ENCODE results near the gene GSTK1. TPM values are rescaled to one million over a fixed set of nuclear protein-coding genes. Genes with fewer than 3 reads are reported as not detected.

Gene GSTK1
- total RNA-seq, 4 donors from 2014 or later = 58.2 to 173 (median 86.9) TPM

- no peak for TF ChIP-seq CTCF (IDR thresholded peaks at IDR 0.05)
- no peak for TF ChIP-seq POLR2A (IDR thresholded peaks at IDR 0.05)
- intact Hi-C loops (cut with DNase I; ENCODE audit: low total_unique reads) = no loop called here
- Histone ChIP-seq H3K9me3 (no peaks in the 10 kb centered on the region), H3K4me3 (no peak overlapping the region), H3K27me3 (no peaks in the 10 kb centered on the region), H3K27ac (no peak overlapping the region), H3K4me1 (no peaks in the 10 kb centered on the region), H3K36me3 (no peaks in the 10 kb centered on the region)
- DNase-seq = no peak
Measured at GRCh38 chr7:143308632-143309031, 45.4 kb downstream of the GSTK1 start.

GRCh38 chr7:143314127-143314526 lies 50.9 kb downstream of the GSTK1 start:
- no peaks in the 10 kb centered on the region for H3K9me3 ChIP-seq
- TF ChIP-seq POLR2A (IDR thresholded peaks at IDR 0.05) (no peak), CTCF (IDR thresholded peaks at IDR 0.05) (no peak)
- H3K4me3 ChIP-seq = no peak overlapping the region
- DNase-seq = no peak
- intact Hi-C loops (cut with DNase I; ENCODE audit: low total_unique reads) = no loop called here
- H3K36me3 ChIP-seq = no peaks in the 10 kb centered on the region
- H3K27ac ChIP-seq = no peak overlapping the region
- no peaks in the 10 kb centered on the region for H3K27me3 ChIP-seq
- H3K4me1 ChIP-seq = no peaks in the 10 kb centered on the region

- H3K36me3 ChIP-seq = no peaks in the 10 kb centered on the region
- H3K9me3 ChIP-seq = no peaks in the 10 kb centered on the region
- TF ChIP-seq CTCF (IDR thresholded peaks at IDR 0.05) = no peak
- no peak for TF ChIP-seq POLR2A (IDR thresholded peaks at IDR 0.05)
- H3K27me3 ChIP-seq = no peaks in the 10 kb centered on the region
- DNase-seq = no peak
- intact Hi-C loops (cut with DNase I; ENCODE audit: low total_unique reads) = no loop called here
- H3K4me3 ChIP-seq = no peak within 1 kb of the TSS
- H3K27ac ChIP-seq = no peak within 1 kb of the TSS
- no peaks in the 10 kb centered on the region for H3K4me1 ChIP-seq
Measured at GRCh38 chr7:143315776-143316175, 52.5 kb downstream of the GSTK1 start, which contains the start of gene CLCN1. Gene CLCN1, plus strand, starts transcription at chr7:143316111. Its CDS starts 102 bp downstream, at chr7:143316213.

GRCh38 chr7:143316492-143316891 lies 53.3 kb downstream of the GSTK1 start:
- DNase-seq = no peak
- Histone ChIP-seq H3K4me3 (no peak overlapping the region), H3K4me1 (no peaks in the 10 kb centered on the region), H3K36me3 (no peaks in the 10 kb centered on the region), H3K27ac (no peak overlapping the region), H3K27me3 (no peaks in the 10 kb centered on the region), H3K9me3 (no peaks in the 10 kb centered on the region)
- no peak for TF ChIP-seq CTCF (IDR thresholded peaks at IDR 0.05)
- no peak for TF ChIP-seq POLR2A (IDR thresholded peaks at IDR 0.05)
- intact Hi-C loops (cut with DNase I; ENCODE audit: low total_unique reads) = no loop called here

- Histone ChIP-seq H3K27ac (peak overlapping the region in 1 of 2 donors; percentile 27), H3K27me3 (no peaks in the 10 kb centered on the region), H3K9me3 (no peaks in the 10 kb centered on the region), H3K4me3 (no peak overlapping the region), H3K4me1 (no peaks in the 10 kb centered on the region), H3K36me3 (no peaks in the 10 kb centered on the region)
- TF ChIP-seq POLR2A (IDR thresholded peaks at IDR 0.05) (no peak), CTCF (IDR thresholded peaks at IDR 0.05) (no peak)
- peak in 1 of 2 donors; percentile 27 for DNase-seq
- intact Hi-C loops (cut with DNase I; ENCODE audit: low total_unique reads) = no loop called here
Measured at GRCh38 chr7:143318661-143319060, 55.4 kb downstream of the GSTK1 start.

Small RNAs within 50 kb of the gene (small RNA-seq; reads per million reads assigned to genes)
- not detected for gene AC073342.3
- not detected for gene RN7SL481P
- not detected for gene RN7SL535P

Other genes starting within 250 kb of the GSTK1 start
- gene OR9A2, start 236.3 kb upstream of the GSTK1 start, total RNA-seq = 1 to 10 TPM in 2 of 4 donors, not detected in 2; 1.0 to 2.4 TPM
- not detected for gene OR6V1, start 211.1 kb upstream of the GSTK1 start, total RNA-seq
- not detected for gene PIP, start 131.4 kb upstream of the GSTK1 start, total RNA-seq
- gene TAS2R39, start 80.0 kb upstream of the GSTK1 start, total RNA-seq = not detected
- not detected for gene TAS2R40, start 41.4 kb upstream of the GSTK1 start, total RNA-seq
- 10 to 100 TPM in 1 of 4 donors, 1 to 10 TPM in 1, not detected in 2; 2.2 to 11.1 TPM for gene TMEM139, start 21.5 kb downstream of the GSTK1 start, total RNA-seq
- 10 to 100 TPM in 3 of 4 donors, 1 to 10 TPM in 1; 4.1 to 32.2 (median 24.5) TPM for gene CASP2, start 24.9 kb downstream of the GSTK1 start, total RNA-seq
- under 1 TPM in 2 of 4 donors, not detected in 2; 0.21 to 0.30 TPM for gene CLCN1, start 52.7 kb downstream of the GSTK1 start, total RNA-seq
- gene FAM131B, start 99.3 kb downstream of the GSTK1 start, total RNA-seq = 10 to 100 TPM in 1 of 4 donors, 1 to 10 TPM in 3; 1.2 to 10.6 (median 6.5) TPM
- gene ZYX, start 117.9 kb downstream of the GSTK1 start, total RNA-seq = 100 to 1,000 TPM in 2 of 4 donors, 10 to 100 TPM in 2; 46.0 to 494 (median 95.9) TPM
- 1 to 10 TPM in 3 of 4 donors, not detected in 1; 1.3 to 5.6 (median 1.9) TPM for gene EPHA1, start 145.4 kb downstream of the GSTK1 start, total RNA-seq
- gene TAS2R60, start 180.0 kb downstream of the GSTK1 start, total RNA-seq = 1 to 10 TPM in 1 of 4 donors, not detected in 3; 3.3 TPM
- 1 to 10 TPM in 1 of 4 donors, not detected in 3; 3.3 TPM for gene TAS2R41, start 214.4 kb downstream of the GSTK1 start, total RNA-seq

Data from uterus (tissue), 4 donors.